H1 (cell line): Measurements from ENCODE around the gene OLFM1. TPM values are rescaled to one million over a fixed set of nuclear protein-coding genes. Genes with fewer than 3 reads are reported as not detected.
"Not testable (repeated sequence)": the region's sequence is repeated elsewhere in the genome, so short reads cannot be mapped to it uniquely, and the experiment has no call there.

ENCODE experiments used
- CTCF ChIA-PET: fragments of 300-600 bp; sonication (Branson Sonifier 250); formaldehyde crosslinking; loops from one replicate; lab custom pipeline; 2021; ENCODE audit not compliant: partially characterized antibody; lab: Charles Lee
- POLR2A ChIA-PET: fragments of 300-600 bp; sonication (Branson Sonifier 250); formaldehyde crosslinking; loops from one replicate; lab custom pipeline; 2021; ENCODE audit warnings: inconsistent platforms; ENCODE audit not compliant: partially characterized antibody; lab: Charles Lee
- DNase-seq, 2 experiments: peaks; one replicate each; pipeline versions ENCODE4 v3.0.0 to v3.0.0-alpha.2; 2010 to 2022; ENCODE audit warnings: low spot score in 2 of 2, low read depth in 1 of 2, mixed read lengths in 1 of 2
- FAIRE-seq: peaks from 2 replicates; lab custom pipeline; 2011; peaks lifted over from hg19 to GRCh38; lab: Jason Lieb, UNC
- H2AFZ ChIP-seq: 2 replicates; pipeline ENCODE4 v1.8.1; 2012; ENCODE audit warnings: low read length, inconsistent platforms
- H2AK5ac ChIP-seq: 2 replicates; pipeline ENCODE4 v1.6.1; 2013; ENCODE audit warnings: low read depth, low read length
- H2BK120ac ChIP-seq: replicated peaks from 2 replicates; pipeline ENCODE3; 2013; ENCODE audit warnings: low read depth, low read length, inconsistent platforms
- H2BK12ac ChIP-seq: 2 replicates; pipeline ENCODE4 v1.6.1; 2013; ENCODE audit warnings: low read depth, low read length
- H2BK15ac ChIP-seq: 2 replicates; pipeline ENCODE4 v1.6.1; 2013; ENCODE audit warnings: low read length
- H2BK20ac ChIP-seq: 2 replicates; pipeline ENCODE4 v1.6.1; 2013; ENCODE audit warnings: low read length
- H2BK5ac ChIP-seq: 2 replicates; pipeline ENCODE4 v1.6.1; 2013; ENCODE audit warnings: low read depth, low read length
- H3K14ac ChIP-seq: 2 replicates; pipeline ENCODE4 v1.6.1; 2013; ENCODE audit warnings: inconsistent platforms; ENCODE audit not compliant: insufficient read length
- H3K18ac ChIP-seq: 2 replicates; pipeline ENCODE4 v1.6.1; 2013; ENCODE audit warnings: low read length; ENCODE audit errors: extremely low read depth
- H3K23ac ChIP-seq: 2 replicates; pipeline ENCODE4 v1.6.1; 2013; ENCODE audit warnings: inconsistent platforms; ENCODE audit not compliant: insufficient read length
- H3K23me2 ChIP-seq: 2 replicates; pipeline ENCODE4 v1.6.1; 2013; ENCODE audit warnings: low read depth, low read length
- H3K27ac ChIP-seq: 2 replicates; pipeline ENCODE4 v1.6.1; 2011; ENCODE audit warnings: low read depth, low read length, inconsistent platforms
- H3K27me3 ChIP-seq, 4 experiments: replicated peaks in 1 of 4; 1 replicate in 1 of 4; 2 replicates in 3 of 4; pipeline versions ENCODE4 v1.6.1 to v1.8.1; 2011 to 2013; ENCODE audit warnings: low read length in 3 of 4, mild to moderate bottlenecking in 3 of 4, inconsistent platforms in 2 of 4, mixed read lengths in 2 of 4, moderate library complexity in 1 of 4; ENCODE audit not compliant: control insufficient read depth in 3 of 4, insufficient read depth in 3 of 4; ENCODE audit errors: extremely low read depth in 1 of 4
- H3K36me3 ChIP-seq, 4 experiments: 2 replicates each; pipeline versions ENCODE4 v1.6.1 to v1.8.1; 2011 to 2013; ENCODE audit warnings: mild to moderate bottlenecking in 4 of 4, low read length in 3 of 4, moderate library complexity in 2 of 4, control low read depth in 1 of 4, inconsistent platforms in 1 of 4; ENCODE audit not compliant: insufficient read depth in 4 of 4, control insufficient read depth in 2 of 4
- H3K4ac ChIP-seq: replicated peaks from 2 replicates; pipeline ENCODE3; 2013; ENCODE audit warnings: low read length, low read depth, mixed read lengths, inconsistent platforms; ENCODE audit not compliant: insufficient read length
- H3K4me1 ChIP-seq, 4 experiments: replicated peaks in 1 of 4; 1 replicate in 1 of 4; 2 replicates in 3 of 4; pipeline versions ENCODE4 v1.6.1 to v1.8.1; 2011 to 2013; ENCODE audit warnings: low read length in 3 of 4, inconsistent platforms in 2 of 4, mixed read lengths in 1 of 4; ENCODE audit not compliant: insufficient read depth in 4 of 4, control insufficient read depth in 3 of 4
- H3K4me2 ChIP-seq, 2 experiments: 2 replicates each; pipeline versions ENCODE4 v1.6.1 to v1.8.1; 2011 to 2013; ENCODE audit warnings: low read depth in 2 of 2, low read length in 2 of 2, control low read depth in 1 of 2, inconsistent platforms in 1 of 2, mild to moderate bottlenecking in 1 of 2; ENCODE audit not compliant: insufficient read depth in 1 of 2
- H3K4me3 ChIP-seq, 4 experiments: fragments of 200-600, 300-600 bp in 1 of 4; sonication (generic), shearing (Covaris generic), sonication (Bioruptor Twin) in 1 of 4; 2 replicates each; pipeline versions ENCODE4 v1.5.1 to v1.8.1; 2011 to 2016; ENCODE audit warnings: low read length in 4 of 4, low read depth in 3 of 4, control low read depth in 2 of 4, inconsistent platforms in 2 of 4, mild to moderate bottlenecking in 2 of 4, mixed read lengths in 1 of 4, moderate library complexity in 1 of 4; ENCODE audit not compliant: insufficient read depth in 2 of 4; ENCODE audit errors: extremely low read depth in 1 of 4
- H3K56ac ChIP-seq: replicated peaks from 2 replicates; pipeline ENCODE3; 2013; ENCODE audit warnings: low read depth, mild to moderate bottlenecking, mixed read lengths, low read length, inconsistent platforms; ENCODE audit not compliant: insufficient read length
- H3K79me1 ChIP-seq: 2 replicates; pipeline ENCODE4 v1.6.1; 2013; ENCODE audit warnings: low read depth, low read length, control low read depth
- H3K79me2 ChIP-seq, 2 experiments: 2 replicates each; pipeline versions ENCODE4 v1.6.1 to v1.8.1; 2012 to 2013; ENCODE audit warnings: low read length in 2 of 2, mild to moderate bottlenecking in 2 of 2, inconsistent platforms in 1 of 2; ENCODE audit not compliant: insufficient read depth in 2 of 2, control insufficient read depth in 1 of 2
- H3K9ac ChIP-seq, 4 experiments: replicated peaks in 1 of 4; 1 replicate in 1 of 4; 2 replicates in 3 of 4; pipeline versions ENCODE4 v1.6.1 to v1.8.1; 2011 to 2013; ENCODE audit warnings: low read depth in 3 of 4, low read length in 3 of 4, control low read depth in 2 of 4, mild to moderate bottlenecking in 2 of 4, moderate library complexity in 2 of 4, inconsistent platforms in 1 of 4; ENCODE audit errors: extremely low read depth in 1 of 4
- H3K9me3 ChIP-seq, 2 experiments: 2 replicates each; pipeline versions ENCODE4 v1.6.1 to v1.8.1; 2012 to 2013; ENCODE audit warnings: mild to moderate bottlenecking in 2 of 2, moderate library complexity in 2 of 2, control low read depth in 1 of 2, inconsistent platforms in 1 of 2, low read depth in 1 of 2, low read length in 1 of 2, mixed read lengths in 1 of 2; ENCODE audit not compliant: insufficient read depth in 2 of 2
- H4K20me1 ChIP-seq, 2 experiments: replicated peaks in 1 of 2; 2 replicates each; pipeline versions ENCODE3 to v1.8.1; 2011 to 2013; ENCODE audit warnings: inconsistent platforms in 2 of 2, low read length in 2 of 2, mild to moderate bottlenecking in 1 of 2; ENCODE audit not compliant: insufficient read depth in 2 of 2, control insufficient read depth in 1 of 2
- H4K5ac ChIP-seq: 2 replicates; pipeline ENCODE4 v1.6.1; 2013; ENCODE audit warnings: low read length, low read depth, mixed read lengths, inconsistent platforms; ENCODE audit not compliant: insufficient read length
- H4K8ac ChIP-seq: 2 replicates; pipeline ENCODE4 v1.8.0; 2013; ENCODE audit warnings: mild to moderate bottlenecking, moderate library complexity, low read length, inconsistent platforms; ENCODE audit not compliant: insufficient read depth; ENCODE audit errors: extremely low read depth
- H4K91ac ChIP-seq: replicated peaks from 2 replicates; pipeline ENCODE3; 2013; ENCODE audit warnings: low read length, mixed read lengths, inconsistent platforms; ENCODE audit not compliant: insufficient read length
- WGBS, 2 experiments: shearing (Covaris generic) in 1 of 2; methylation state at CpG; one replicate each; pipeline versions ENCODE4 v1.1.6 to v1.1.7; 2013 to 2015; ENCODE audit warnings: low lambda C conversion rate in 2 of 2, mixed read lengths in 2 of 2, inconsistent platforms in 1 of 2, low coverage in 1 of 2, missing lambda C conversion rate in 1 of 2; ENCODE audit not compliant: insufficient replicate concordance in 2 of 2, insufficient coverage in 1 of 2, insufficient read length in 1 of 2; ENCODE audit errors: extremely low coverage in 1 of 2, missing lambda C conversion rate in 1 of 2; 5-methylcytosine and 5-hydroxymethylcytosine counted together
- polyA plus RNA-seq, 7 experiments: library from polyadenylated mRNA; depleted of rRNA in 3 of 7; stranded (reverse) in 5 of 7; unstranded in 2 of 7; fragments of >200 nt in 5 of 7; fragments of 200-250 nt in 2 of 7; gene quantifications; 1 replicate in 5 of 7; 2 replicates in 1 of 7; 4 replicates in 1 of 7; pipeline versions ENCODE4 v1.2.1 to v1.2.3, GENCODE V29; 2011 to 2013; ENCODE audit warnings: missing spikeins in 2 of 7, mixed read lengths in 2 of 7
- total RNA-seq: library from RNA; stranded (reverse); fragmentation: NEBNext Ultra II Directional; extraction: Animal tissue kit (Norgen Biotek cat#: 25700); gene quantifications from 2 replicates; pipeline ENCODE4 v1.2.1, GENCODE V29; 2021

The OLFM1 gene
- total and polyA plus RNA-seq, 2 of the 8 experiments (the other 6 are each of a cell fraction or from before 2014, with no cell fraction given), result 53.0 to 53.4 TPM

GRCh38 chr9:135063888-135064287 lies 23.6 kb upstream of the OLFM1 start:
- POLR2A ChIA-PET, FAIRE-seq, H3K36me3 ChIP-seq: not testable (repeated sequence)

More at GRCh38 chr9:135063888-135064287, 23.6 kb upstream of the OLFM1 start:
- H3K27ac ChIP-seq, H2BK12ac ChIP-seq, H2AK5ac ChIP-seq, H2BK5ac ChIP-seq, H3K14ac ChIP-seq, H3K56ac ChIP-seq, H3K4me1 ChIP-seq, H2BK20ac ChIP-seq, H3K4me2 ChIP-seq, H2AFZ ChIP-seq, H3K23ac ChIP-seq, H3K4ac ChIP-seq, H2BK120ac ChIP-seq, H4K91ac ChIP-seq, H3K27me3 ChIP-seq, H3K23me2 ChIP-seq, H3K79me1 ChIP-seq, H3K79me2 ChIP-seq, CTCF ChIA-PET, H4K20me1 ChIP-seq, DNase-seq, H4K8ac ChIP-seq, H3K18ac ChIP-seq, H2BK15ac ChIP-seq, H4K5ac ChIP-seq, H3K4me3 ChIP-seq, H3K9ac ChIP-seq: not testable (repeated sequence)
- WGBS, 2 experiments, result 84% methylated on average over 4 of the region's 4 CpGs; no CpG with 5 or more reads in 1 of the 2 experiments
- H3K9me3 ChIP-seq, result peaks cover 13% of the 10 kb centered on the region in 2 experiments; a peak in 3 of 4 replicates
